NT2/D1 (cell line): ENCODE data around the gene ATXN10.

Experiments used
- SUZ12 ChIP-seq: IDR thresholded peaks from 2 replicates; pipeline ENCODE4 v1.6.1; 2011; ENCODE audit not compliant: insufficient read length, insufficient read depth; ENCODE audit errors: extremely low read depth
- YY1 ChIP-seq: IDR thresholded peaks from 2 replicates; pipeline ENCODE4 v1.6.1; 2011; ENCODE audit not compliant: insufficient read length, insufficient read depth

- TF ChIP-seq SUZ12 (no peak), YY1 (no peak)
These were observed 175.3 kb downstream of the ATXN10 start for GRCh38 chr22:45846952-45847351.
